ENCODE data around the gene CEP112.

DNA sequence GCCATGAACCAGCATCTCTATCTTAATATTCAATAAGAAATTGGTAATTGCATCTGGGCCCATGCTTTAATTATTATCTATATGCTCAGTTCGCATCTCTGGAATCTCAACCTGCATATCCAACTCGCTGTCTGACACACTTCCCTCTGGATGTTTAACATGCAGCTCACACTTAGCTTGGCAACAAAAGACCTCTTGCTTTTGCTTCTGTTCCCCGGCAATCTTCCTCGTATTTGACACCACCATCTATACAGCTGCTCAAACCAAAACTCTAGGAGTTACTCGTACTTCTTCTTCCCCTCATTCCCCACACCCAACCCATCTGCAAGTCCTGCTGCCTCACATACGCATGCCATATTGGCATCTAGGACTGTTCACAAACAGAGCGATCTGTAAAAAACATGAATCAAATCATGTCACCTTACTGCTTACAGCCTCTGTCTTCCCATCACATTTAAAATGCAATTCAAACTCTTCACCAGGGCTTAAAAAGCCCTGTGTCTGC, 300.6 kb downstream of the CEP112 start:
- TF ChIP-seq GATA2 (IDR thresholded peaks at IDR 0.05; ENCODE audit: low read depth, low read length) (no peak), GATA3 (IDR thresholded peaks at IDR 0.05; ENCODE audit: low read depth, low read length) (no peak)
